Hepatocyte (in vitro differentiated cells): Measurements from ENCODE around the gene OR13C2. TPM values are rescaled to one million over a fixed set of nuclear protein-coding genes. Genes with fewer than 3 reads are reported as not detected.

Experiments used
- DNase-seq: peaks from one replicate; pipeline ENCODE4 v3.0.0-alpha.2; 2016; ENCODE audit warnings: low spot score
- H2AFZ ChIP-seq: fragments of 200-600 bp; sonication (generic); 2 replicates; pipeline ENCODE4 v1.6.0; 2016; ENCODE audit warnings: antibody characterized with exemption, mild to moderate bottlenecking
- H3K27ac ChIP-seq: fragments of 200-600 bp; sonication (generic); 2 replicates; pipeline ENCODE4 v1.5.1; 2016; ENCODE audit warnings: mild to moderate bottlenecking
- H3K27me3 ChIP-seq: fragments of 200-600 bp; sonication (generic); 2 replicates; pipeline ENCODE4 v1.6.1; 2016
- H3K36me3 ChIP-seq: fragments of 200-600 bp; sonication (generic); replicated peaks from 2 replicates; pipeline ENCODE4 v1.5.1; 2016; ENCODE audit warnings: low read depth; ENCODE audit not compliant: insufficient read depth
- H3K4me1 ChIP-seq: fragments of 200-600 bp; sonication (generic); 2 replicates; pipeline ENCODE4 v1.5.1; 2016; ENCODE audit warnings: mild to moderate bottlenecking, moderate library complexity; ENCODE audit not compliant: insufficient read depth
- H3K4me2 ChIP-seq: fragments of 200-600 bp; sonication (generic); 2 replicates; pipeline ENCODE4 v1.6.0; 2016
- H3K4me3 ChIP-seq: fragments of 200-600 bp; sonication (generic); 2 replicates; pipeline ENCODE4 v1.5.1; 2016; ENCODE audit warnings: mild to moderate bottlenecking
- H3K79me2 ChIP-seq: fragments of 200-600 bp; sonication (generic); 2 replicates; pipeline ENCODE4 v1.6.0; 2017; ENCODE audit warnings: mild to moderate bottlenecking
- H3K9me2 ChIP-seq: fragments of 200-600 bp; sonication (generic); replicated peaks from 2 replicates; pipeline ENCODE4 v1.6.0; 2017; ENCODE audit warnings: mild to moderate bottlenecking; ENCODE audit not compliant: insufficient read depth
- H3K9me3 ChIP-seq: fragments of 200-600 bp; sonication (generic); 2 replicates; pipeline ENCODE4 v1.5.1; 2016; ENCODE audit warnings: low read depth, mild to moderate bottlenecking
- H4K20me1 ChIP-seq: fragments of 200-600 bp; sonication (generic); 2 replicates; pipeline ENCODE4 v1.6.0; 2016; ENCODE audit warnings: mild to moderate bottlenecking; ENCODE audit not compliant: insufficient read depth, poor library complexity, severe bottlenecking
- EZH2 ChIP-seq: fragments of 200-600 bp; sonication (generic); IDR thresholded peaks from 2 replicates; pipeline ENCODE4 v1.6.1; 2016; ENCODE audit warnings: antibody characterized with exemption, mild to moderate bottlenecking, borderline replicate concordance
- EZH2phosphoT487 ChIP-seq: fragments of 200-600 bp; sonication (generic); IDR thresholded peaks from one replicate; pipeline ENCODE4 v1.6.1; 2018; ENCODE audit warnings: antibody characterized with exemption, mild to moderate bottlenecking, low read depth, moderate library complexity; ENCODE audit not compliant: unreplicated experiment, severe bottlenecking
- WGBS: methylation state at CpG from one replicate; pipeline ENCODE4 v1.1.6; 2016; ENCODE audit warnings: low lambda C conversion rate; ENCODE audit errors: missing lambda C conversion rate; 5-methylcytosine and 5-hydroxymethylcytosine counted together
- polyA plus RNA-seq: library from polyadenylated mRNA; unstranded; fragments of >200 nt; fragmentation: Nextera tagmentation; extraction: Ambion mirVana; gene quantifications from 2 replicates; pipeline ENCODE4 v1.2.1, GENCODE V29; 2016
- total RNA-seq: library from RNA; depleted of rRNA; stranded (reverse); fragments of >200 nt; gene quantifications from 2 replicates; pipeline ENCODE4 v1.2.3, GENCODE V29; 2014
- TF ChIP-seq, protein P1 (sequence below): fragments of 200-600 bp; sonication (generic); IDR thresholded peaks from 2 replicates; pipeline ENCODE4 v1.5.1; 2016; ENCODE audit warnings: antibody characterized with exemption, mild to moderate bottlenecking; ENCODE audit not compliant: poor library complexity

OR13C2 gene
- total and polyA plus RNA-seq, 2 experiments from 2014 or later = not detected

DNA sequence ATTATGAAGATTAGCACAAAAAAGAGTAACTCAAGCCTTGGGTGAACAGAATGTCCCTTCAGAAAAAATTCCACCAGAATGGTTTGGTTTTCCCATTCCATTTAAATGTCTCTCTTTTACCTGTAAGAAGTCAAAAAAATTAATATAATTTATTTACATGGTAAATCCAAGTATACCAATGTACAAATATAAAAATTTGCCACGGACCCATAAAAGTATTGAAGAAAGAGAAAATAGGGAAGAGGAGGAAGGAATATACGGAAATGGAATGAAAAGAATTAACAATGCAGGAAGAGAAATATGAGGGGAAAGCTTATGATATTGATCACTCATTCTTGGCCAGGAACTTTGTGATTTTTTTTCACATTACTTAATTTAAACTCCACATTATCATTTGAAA lies 12.7 kb upstream of the OR13C2 start, which contains the start of gene OR13C9:
Gene OR13C9, minus strand, starts transcription at position 101 of the 400 bp plus-strand sequence. Its CDS starts 0 bp downstream, at position 101.
- Histone ChIP-seq H3K79me2 (no peaks in the 10 kb centered on the region), H3K4me3 (no peak within 1 kb of the TSS), H3K27ac (no peak within 1 kb of the TSS), H3K4me2 (no peak within 1 kb of the TSS), H3K4me1 (no peaks in the 10 kb centered on the region), H4K20me1 (no peaks in the 10 kb centered on the region), H2AFZ (no peak within 1 kb of the TSS), H3K36me3 (no peaks in the 10 kb centered on the region), H3K27me3 (no peaks in the 10 kb centered on the region), H3K9me3 (no peaks in the 10 kb centered on the region), H3K9me2 (no peaks in the 10 kb centered on the region)
- 80% methylated on average over 2 of the region's 2 CpGs for WGBS
- DNase-seq = no peak
- TF ChIP-seq, protein P1, sequence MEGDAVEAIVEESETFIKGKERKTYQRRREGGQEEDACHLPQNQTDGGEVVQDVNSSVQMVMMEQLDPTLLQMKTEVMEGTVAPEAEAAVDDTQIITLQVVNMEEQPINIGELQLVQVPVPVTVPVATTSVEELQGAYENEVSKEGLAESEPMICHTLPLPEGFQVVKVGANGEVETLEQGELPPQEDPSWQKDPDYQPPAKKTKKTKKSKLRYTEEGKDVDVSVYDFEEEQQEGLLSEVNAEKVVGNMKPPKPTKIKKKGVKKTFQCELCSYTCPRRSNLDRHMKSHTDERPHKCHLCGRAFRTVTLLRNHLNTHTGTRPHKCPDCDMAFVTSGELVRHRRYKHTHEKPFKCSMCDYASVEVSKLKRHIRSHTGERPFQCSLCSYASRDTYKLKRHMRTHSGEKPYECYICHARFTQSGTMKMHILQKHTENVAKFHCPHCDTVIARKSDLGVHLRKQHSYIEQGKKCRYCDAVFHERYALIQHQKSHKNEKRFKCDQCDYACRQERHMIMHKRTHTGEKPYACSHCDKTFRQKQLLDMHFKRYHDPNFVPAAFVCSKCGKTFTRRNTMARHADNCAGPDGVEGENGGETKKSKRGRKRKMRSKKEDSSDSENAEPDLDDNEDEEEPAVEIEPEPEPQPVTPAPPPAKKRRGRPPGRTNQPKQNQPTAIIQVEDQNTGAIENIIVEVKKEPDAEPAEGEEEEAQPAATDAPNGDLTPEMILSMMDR = no peak
- TF ChIP-seq EZH2phosphoT487 = no peak

GRCh38 chr9:104617418-104617817 lies 12.0 kb upstream of the OR13C2 start:
- no peaks in the 10 kb centered on the region for H3K4me1 ChIP-seq
- no peaks in the 10 kb centered on the region for H3K9me2 ChIP-seq
- H3K9me3 ChIP-seq = no peaks in the 10 kb centered on the region
- no peaks in the 10 kb centered on the region for H4K20me1 ChIP-seq
- no peak overlapping the region for H3K27ac ChIP-seq
- TF ChIP-seq EZH2phosphoT487 (no peak), EZH2 (no peak)
- TF ChIP-seq, protein P1 = no peak
- no peaks in the 10 kb centered on the region for H3K79me2 ChIP-seq
- no peaks in the 10 kb centered on the region for H3K36me3 ChIP-seq
- no peak overlapping the region for H2AFZ ChIP-seq
- H3K27me3 ChIP-seq = no peaks in the 10 kb centered on the region
- no peak for DNase-seq
- H3K4me3 ChIP-seq = no peak overlapping the region
- no peak overlapping the region for H3K4me2 ChIP-seq

DNA sequence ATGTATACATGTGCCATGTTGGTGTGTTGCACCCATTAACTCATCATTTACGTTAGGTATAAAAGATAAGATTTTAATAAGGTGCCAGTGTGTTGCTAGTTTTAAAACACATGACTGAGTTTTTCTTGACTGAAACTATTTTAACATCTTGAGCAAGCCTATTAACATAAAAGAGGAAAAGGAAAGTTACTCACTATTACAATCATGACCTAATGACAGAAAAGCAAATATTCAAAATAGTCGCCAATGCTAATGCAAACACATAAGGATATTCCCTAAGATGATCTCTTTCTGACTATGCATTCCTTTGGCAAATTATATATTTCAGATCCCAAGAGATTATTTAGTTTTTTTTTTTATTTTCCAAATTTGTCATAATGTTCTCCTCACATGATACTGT lies 5.8 kb upstream of the OR13C2 start:
- H3K4me3 ChIP-seq = no peak overlapping the region
- DNase-seq = no peak
- H3K9me3 ChIP-seq = no peaks in the 10 kb centered on the region
- TF ChIP-seq EZH2 (no peak), EZH2phosphoT487 (no peak)
- TF ChIP-seq, protein P1 = no peak
- H3K27me3 ChIP-seq = no peaks in the 10 kb centered on the region
- no peak overlapping the region for H3K4me2 ChIP-seq
- no peaks in the 10 kb centered on the region for H3K36me3 ChIP-seq
- no peaks in the 10 kb centered on the region for H3K79me2 ChIP-seq
- no peak overlapping the region for H3K27ac ChIP-seq
- H3K4me1 ChIP-seq = no peaks in the 10 kb centered on the region
- H3K9me2 ChIP-seq = no peaks in the 10 kb centered on the region
- no peak overlapping the region for H2AFZ ChIP-seq
- H4K20me1 ChIP-seq = no peaks in the 10 kb centered on the region
- WGBS = 80% methylated on average over 2 of the region's 2 CpGs

DNA sequence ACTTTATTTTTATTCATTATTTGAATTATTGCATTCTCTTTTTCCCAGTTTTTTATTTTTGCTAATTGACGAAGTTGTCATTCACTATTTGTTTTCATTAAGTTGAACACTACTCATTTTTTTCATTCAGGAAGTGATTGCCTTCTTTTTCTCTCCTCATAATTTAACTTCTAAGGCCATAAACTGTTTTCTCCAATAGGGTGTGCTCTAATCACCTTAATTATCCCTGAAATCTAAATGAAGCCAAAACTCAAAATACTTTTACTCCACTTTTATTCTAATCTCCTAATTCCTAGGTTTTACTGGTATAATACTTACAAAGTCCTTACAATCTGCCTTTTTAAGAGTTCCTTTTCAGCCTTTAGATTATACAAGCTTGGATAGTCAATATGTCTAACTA lies 2.9 kb upstream of the OR13C2 start:
- Histone ChIP-seq H3K79me2 (no peaks in the 10 kb centered on the region), H3K27me3 (no peaks in the 10 kb centered on the region), H3K36me3 (no peaks in the 10 kb centered on the region), H3K9me2 (no peaks in the 10 kb centered on the region), H3K4me3 (no peak overlapping the region), H3K4me1 (no peaks in the 10 kb centered on the region), H2AFZ (no peak overlapping the region), H3K4me2 (no peak overlapping the region), H4K20me1 (no peaks in the 10 kb centered on the region), H3K27ac (no peak overlapping the region), H3K9me3 (no peaks in the 10 kb centered on the region)
- WGBS = 31% methylated on average over 1 of the region's 1 CpG
- TF ChIP-seq EZH2phosphoT487 = no peak
- TF ChIP-seq, protein P1 = no peak
- no peak for TF ChIP-seq EZH2
- no peak for DNase-seq
